ENCODE data around the gene LRRC75A. TPM values are rescaled to one million over a fixed set of nuclear protein-coding genes. Genes with fewer than 3 reads are reported as not detected.

The LRRC75A gene
- total and polyA plus RNA-seq, 7 donors, result 0.20 to 0.69 (median 0.30) TPM

DNA sequence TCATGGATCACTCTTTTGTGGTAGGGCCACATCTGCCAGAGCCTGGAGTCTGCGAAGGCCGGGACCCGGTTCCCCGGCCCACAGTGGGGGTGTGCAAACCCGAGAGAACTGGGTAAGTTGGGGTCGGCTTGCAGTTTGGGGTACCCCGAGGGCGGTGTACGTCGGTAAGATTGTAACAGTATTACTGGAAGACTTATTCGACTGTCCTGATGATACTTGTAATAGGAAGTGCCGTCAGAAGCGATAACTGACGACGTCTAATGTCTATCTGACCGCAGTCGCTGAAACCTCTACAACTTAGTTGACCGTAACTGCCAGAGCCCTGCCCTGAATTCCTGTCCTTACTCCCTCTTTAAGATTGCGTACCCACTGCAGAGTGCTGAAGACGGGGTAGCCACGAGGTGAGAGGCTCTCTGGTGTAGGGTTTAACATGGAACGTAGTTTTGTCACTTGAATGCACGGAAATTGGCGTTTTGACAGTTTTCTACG is 52.6 kb downstream of the LRRC75A start:
- TF ChIP-seq, protein P1, sequence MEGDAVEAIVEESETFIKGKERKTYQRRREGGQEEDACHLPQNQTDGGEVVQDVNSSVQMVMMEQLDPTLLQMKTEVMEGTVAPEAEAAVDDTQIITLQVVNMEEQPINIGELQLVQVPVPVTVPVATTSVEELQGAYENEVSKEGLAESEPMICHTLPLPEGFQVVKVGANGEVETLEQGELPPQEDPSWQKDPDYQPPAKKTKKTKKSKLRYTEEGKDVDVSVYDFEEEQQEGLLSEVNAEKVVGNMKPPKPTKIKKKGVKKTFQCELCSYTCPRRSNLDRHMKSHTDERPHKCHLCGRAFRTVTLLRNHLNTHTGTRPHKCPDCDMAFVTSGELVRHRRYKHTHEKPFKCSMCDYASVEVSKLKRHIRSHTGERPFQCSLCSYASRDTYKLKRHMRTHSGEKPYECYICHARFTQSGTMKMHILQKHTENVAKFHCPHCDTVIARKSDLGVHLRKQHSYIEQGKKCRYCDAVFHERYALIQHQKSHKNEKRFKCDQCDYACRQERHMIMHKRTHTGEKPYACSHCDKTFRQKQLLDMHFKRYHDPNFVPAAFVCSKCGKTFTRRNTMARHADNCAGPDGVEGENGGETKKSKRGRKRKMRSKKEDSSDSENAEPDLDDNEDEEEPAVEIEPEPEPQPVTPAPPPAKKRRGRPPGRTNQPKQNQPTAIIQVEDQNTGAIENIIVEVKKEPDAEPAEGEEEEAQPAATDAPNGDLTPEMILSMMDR (IDR thresholded peaks at IDR 0.05), result no peak
- peaks cover 0 to 45% of the 10 kb centered on the region in 2 donors for H3K36me3 ChIP-seq (ENCODE audit: insufficient read depth in 1 of 2, low read depth in 1 of 2)
- no peaks in the 10 kb centered on the region for H3K9me3 ChIP-seq
- 0% methylated on average over 25 of the region's 25 CpGs for WGBS, 3 donors
- peaks cover 31% of the 10 kb centered on the region for H3K4me1 ChIP-seq
- H3K27me3 ChIP-seq (ENCODE audit: insufficient read depth in 3 of 3, low read length in 2 of 3), result no peaks in the 10 kb centered on the region
- ATAC-seq (peak; percentile 2 to 13 (median 10)), DNase-seq (no peak)
- H3K4me3 ChIP-seq, result peak overlapping the region; percentile 96
- intact Hi-C loops (cut with DNase I), result loop anchor here in 1 of 2 donors (5.0 kb wide), 2 partner anchors 52 to 77 kb away; no protein-coding TSS in a partner anchor
- H3K27ac ChIP-seq, result peak overlapping the region; percentile 94

DNA sequence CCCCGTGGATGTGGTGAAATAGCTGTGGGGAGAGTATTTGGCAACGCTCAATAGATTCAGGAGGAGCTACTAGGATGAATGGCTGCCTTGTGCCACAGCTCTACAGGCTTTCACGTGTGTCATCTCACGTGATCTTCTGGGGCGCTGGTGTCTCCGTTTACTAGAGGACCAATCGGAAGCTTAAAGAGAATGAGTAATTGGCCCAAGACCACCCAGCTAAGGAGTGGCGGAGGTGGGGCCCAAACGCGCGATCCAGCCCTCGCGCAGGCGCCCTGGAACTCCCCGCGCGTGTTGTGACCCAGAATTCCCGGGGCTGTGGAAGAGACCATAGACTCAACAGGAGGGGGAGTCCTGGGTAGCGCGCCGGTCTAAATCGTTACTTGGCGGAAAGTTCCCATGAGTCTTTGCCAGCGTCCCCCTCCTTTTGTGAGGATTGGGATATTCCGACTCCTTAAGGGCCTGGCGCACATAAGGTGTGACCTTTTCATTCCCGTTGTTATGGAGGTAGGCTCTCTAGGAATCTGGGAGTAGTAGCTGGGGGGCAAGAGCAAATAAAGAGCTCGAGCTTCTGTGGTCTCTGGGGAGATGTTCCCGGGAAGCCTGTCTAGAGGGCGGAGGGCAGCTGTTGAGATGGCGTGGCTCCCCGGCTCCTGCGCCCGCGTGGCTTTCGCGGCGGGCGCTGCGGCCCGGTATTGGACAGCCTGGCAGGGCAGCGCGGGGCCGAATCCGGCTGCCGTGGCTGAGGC is 53.3 kb downstream of the LRRC75A start:
- 0 to 1% (median 0%) methylated on average over 46 of the region's 46 CpGs for WGBS, 3 donors
- ATAC-seq, result peak; percentile 89 to 94 (median 93)
- TF ChIP-seq, protein P1 (IDR thresholded peaks at IDR 0.05), result no peak

DNA sequence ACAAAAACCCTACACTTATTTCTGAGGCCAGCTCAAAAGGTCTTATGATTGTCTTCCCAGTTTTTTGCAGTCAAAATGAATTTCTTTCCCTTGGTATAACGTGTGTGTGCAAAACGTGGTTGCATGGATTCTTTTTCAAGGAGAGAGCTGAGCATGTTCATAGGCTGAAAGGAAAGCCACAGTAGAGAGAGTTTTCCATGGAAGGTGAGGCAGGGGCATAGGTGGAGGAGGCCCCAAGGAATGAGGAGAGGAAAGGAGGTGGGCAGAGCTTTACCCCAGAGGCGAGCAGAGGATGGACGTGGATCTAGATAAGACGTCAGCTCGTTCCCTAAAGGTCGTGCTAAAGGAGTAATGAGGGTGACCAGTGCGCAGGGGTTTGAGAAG is 53.8 kb downstream of the LRRC75A start:
- WGBS, 3 donors, result 17 to 21% (median 20%) methylated on average over 8 of the region's 8 CpGs

More for the DNA sequence above, 53.3 kb downstream of the LRRC75A start:
- peak overlapping the region; percentile 94 for H3K27ac ChIP-seq
- H3K4me1 ChIP-seq, result peaks cover 31% of the 10 kb centered on the region
- H3K27me3 ChIP-seq (ENCODE audit: insufficient read depth in 3 of 3, low read length in 2 of 3), result no peaks in the 10 kb centered on the region
- H3K4me3 ChIP-seq, result peak overlapping the region; percentile 96
- H3K9me3 ChIP-seq, result no peaks in the 10 kb centered on the region
- DNase-seq, result peak; percentile 94 to 96
- H3K36me3 ChIP-seq (ENCODE audit: insufficient read depth in 1 of 2, low read depth in 1 of 2), result peaks cover 0 to 38% of the 10 kb centered on the region in 2 donors
- intact Hi-C loops (cut with DNase I), result loop anchor here in 1 of 2 donors (5.0 kb wide), 2 partner anchors 51 to 76 kb away; no protein-coding TSS in a partner anchor

DNA sequence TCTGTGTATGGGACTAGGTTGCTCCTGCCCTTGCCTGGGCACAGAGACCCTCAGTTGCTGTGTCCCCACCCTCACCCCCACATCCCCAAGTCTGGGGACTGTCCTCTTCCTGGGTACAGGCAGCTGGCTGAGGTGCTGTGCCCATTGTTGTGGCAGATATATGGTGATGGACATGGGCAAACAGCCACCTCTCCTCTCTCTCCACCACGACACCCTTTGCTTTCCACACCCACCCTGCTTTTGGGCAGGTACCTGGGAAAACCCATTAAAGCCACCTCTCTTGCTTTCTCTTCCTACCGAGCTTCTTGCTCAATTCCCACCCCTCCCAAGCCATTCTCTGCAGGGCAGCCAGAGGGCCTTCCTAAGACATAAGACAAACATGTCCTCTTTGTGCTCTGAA is 54.9 kb downstream of the LRRC75A start:
- peaks cover 0 to 22% of the 10 kb centered on the region in 2 donors for H3K36me3 ChIP-seq (ENCODE audit: insufficient read depth in 1 of 2, low read depth in 1 of 2)
- TF ChIP-seq, protein P1 (IDR thresholded peaks at IDR 0.05), result no peak
- no peaks in the 10 kb centered on the region for H3K27me3 ChIP-seq (ENCODE audit: insufficient read depth in 3 of 3, low read length in 2 of 3)
- intact Hi-C loops (cut with DNase I), result loop anchor here in 1 of 2 donors (5.0 kb wide), 2 partner anchors 50 to 75 kb away; no protein-coding TSS in a partner anchor
- ATAC-seq (no peak), DNase-seq (no peak)
- H3K9me3 ChIP-seq, result no peaks in the 10 kb centered on the region
- no peak overlapping the region for H3K27ac ChIP-seq
- WGBS, 3 donors, result 52 to 75% (median 64%) methylated on average over 2 of the region's 2 CpGs
- no peak overlapping the region for H3K4me3 ChIP-seq
- peaks cover 22% of the 10 kb centered on the region for H3K4me1 ChIP-seq

More for the DNA sequence above, 53.8 kb downstream of the LRRC75A start:
- Histone ChIP-seq H3K36me3 (ENCODE audit: insufficient read depth in 1 of 2, low read depth in 1 of 2) (peaks cover 0 to 33% of the 10 kb centered on the region in 2 donors), H3K9me3 (no peaks in the 10 kb centered on the region), H3K27ac (peak overlapping the region; percentile 94), H3K4me1 (peaks cover 31% of the 10 kb centered on the region), H3K27me3 (ENCODE audit: insufficient read depth in 3 of 3, low read length in 2 of 3) (no peaks in the 10 kb centered on the region), H3K4me3 (peak overlapping the region; percentile 96)
- DNase-seq (no peak), ATAC-seq (peak in 1 of 4 donors; percentile 13)
- intact Hi-C loops (cut with DNase I), result loop anchor here in 1 of 2 donors (5.0 kb wide), 2 partner anchors 51 to 76 kb away; no protein-coding TSS in a partner anchor
- TF ChIP-seq, protein P1 (IDR thresholded peaks at IDR 0.05), result no peak

Data from psoas muscle (tissue), 8 donors.